Middle frontal gyrus (tissue), 1 donor: ENCODE results near the gene KLF14.
"Not testable (repeated sequence)": the region's sequence is repeated elsewhere in the genome, so short reads cannot be mapped to it uniquely, and the experiment has no call there.

Experiments
- DNase-seq: peaks from one replicate; pipeline ENCODE4 v3.0.0-alpha.2; 2015; ENCODE audit warnings: low spot score; ENCODE audit errors: extremely low spot score

KLF14 gene

DNA sequence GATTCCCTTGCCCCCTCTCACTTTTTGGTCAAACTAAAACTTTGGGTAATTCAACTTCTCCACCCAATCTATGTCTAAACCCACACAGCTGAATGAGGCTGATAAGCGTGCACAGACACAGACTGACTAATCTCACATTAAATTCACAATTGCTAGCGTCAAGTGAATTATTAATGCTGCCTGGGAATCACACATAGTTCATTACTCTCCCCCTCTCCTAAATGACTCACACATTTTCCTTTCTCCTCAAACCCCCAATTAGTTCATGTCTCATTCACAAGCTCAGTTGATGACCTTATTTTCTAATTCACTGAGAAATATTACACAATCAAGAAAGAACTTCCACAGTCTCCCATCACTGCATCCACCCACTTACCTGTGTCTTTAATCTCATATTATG is 14.5 kb downstream of the KLF14 start:
- DNase-seq = no peak

DNA sequence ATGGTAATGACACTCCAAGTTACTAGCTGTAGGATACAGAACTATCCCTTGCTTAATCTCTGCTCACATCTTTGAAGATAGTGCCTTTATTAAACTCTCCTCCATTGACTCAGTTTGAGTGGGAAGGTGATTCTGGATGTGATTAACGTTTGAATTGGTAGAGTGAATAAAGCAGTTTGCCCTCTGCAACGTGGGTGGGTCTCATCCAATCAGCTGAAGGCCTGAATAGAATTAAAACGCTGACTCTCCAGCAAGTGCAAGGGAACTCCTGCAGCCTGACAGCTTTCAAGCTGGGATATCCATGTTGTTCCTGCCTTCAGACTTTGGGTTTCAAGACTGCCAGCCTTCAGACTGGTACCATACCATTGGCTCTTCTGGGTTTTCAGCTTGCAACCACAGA is 21.6 kb downstream of the KLF14 start:
- no peak for DNase-seq

DNA sequence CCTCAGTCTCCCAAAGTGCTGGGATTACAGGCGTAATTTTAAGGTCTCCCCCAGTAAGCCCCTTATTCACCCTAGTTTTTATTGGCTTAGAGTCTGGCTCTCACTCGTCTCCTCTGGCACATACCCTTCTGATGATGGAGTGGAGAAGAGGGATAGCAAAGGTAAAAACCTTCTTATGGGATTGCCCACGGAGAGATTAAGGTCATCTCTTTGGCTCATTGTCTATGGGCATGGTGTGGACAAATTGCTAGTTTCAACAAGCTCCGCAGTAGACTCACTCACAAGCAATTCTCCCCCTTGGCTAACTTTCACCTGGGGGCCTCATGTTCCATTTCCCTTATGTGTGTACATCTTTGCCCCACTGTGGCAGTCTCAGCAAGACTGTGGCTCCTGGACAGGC is 25.2 kb downstream of the KLF14 start:
- no peak for DNase-seq

DNA sequence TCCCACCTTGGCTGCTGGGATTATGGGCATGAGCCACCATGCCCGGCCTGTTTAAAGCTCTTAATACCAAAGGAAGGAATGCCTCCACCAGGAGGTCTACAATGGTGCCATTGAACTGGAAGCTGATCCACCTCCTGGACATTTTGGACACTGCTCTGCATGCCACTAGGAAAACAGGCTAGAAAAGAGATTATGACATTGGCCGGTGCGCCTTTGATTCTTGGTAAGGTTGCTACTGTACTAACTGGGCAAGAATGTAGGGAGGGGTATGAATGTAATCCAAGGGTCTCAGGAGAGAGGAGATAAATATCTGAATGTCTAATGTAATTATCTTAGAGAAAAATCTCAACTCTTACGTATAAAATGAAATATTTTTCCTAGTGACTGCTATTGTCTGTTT is 26.0 kb downstream of the KLF14 start:
- DNase-seq = no peak

DNA sequence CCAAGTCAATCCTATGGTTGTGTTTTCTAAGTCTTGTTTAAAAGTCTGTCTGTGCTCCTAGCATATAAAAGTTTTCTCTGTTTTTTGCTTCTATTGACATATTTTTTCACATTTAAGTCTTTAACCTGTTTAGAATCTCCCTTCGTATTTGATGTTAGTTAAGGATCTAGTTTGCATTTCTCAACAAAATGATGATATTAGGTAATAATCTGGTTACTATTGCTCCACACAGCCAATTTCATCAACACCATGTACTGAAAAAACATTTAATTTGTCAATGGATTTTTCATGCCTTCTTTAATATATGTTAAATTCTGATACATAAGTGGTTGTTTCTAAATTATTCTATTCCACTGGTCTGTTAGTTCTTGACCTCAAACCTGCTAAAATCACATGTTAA is 30.2 kb downstream of the KLF14 start:
- no peak for DNase-seq

DNA sequence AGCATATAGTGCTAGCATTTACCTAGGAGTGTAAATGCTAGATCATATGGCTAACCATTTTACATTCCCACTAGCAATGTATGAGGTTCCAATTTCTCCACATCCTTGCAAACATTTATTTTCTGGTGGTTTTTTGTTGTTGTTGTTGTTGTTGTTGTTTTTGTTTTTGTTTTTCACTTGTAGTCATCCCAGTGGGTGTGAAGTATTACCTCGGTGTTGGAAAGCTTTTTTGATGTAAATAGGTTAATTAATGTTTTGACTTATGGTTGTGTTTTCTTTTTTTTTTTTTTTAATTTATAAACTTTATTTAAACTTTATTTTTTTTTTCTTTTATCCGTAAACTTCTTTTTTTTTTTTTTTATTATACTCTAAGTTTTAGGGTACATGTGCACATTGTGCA is 32.4 kb downstream of the KLF14 start:
- no peak for DNase-seq

DNA sequence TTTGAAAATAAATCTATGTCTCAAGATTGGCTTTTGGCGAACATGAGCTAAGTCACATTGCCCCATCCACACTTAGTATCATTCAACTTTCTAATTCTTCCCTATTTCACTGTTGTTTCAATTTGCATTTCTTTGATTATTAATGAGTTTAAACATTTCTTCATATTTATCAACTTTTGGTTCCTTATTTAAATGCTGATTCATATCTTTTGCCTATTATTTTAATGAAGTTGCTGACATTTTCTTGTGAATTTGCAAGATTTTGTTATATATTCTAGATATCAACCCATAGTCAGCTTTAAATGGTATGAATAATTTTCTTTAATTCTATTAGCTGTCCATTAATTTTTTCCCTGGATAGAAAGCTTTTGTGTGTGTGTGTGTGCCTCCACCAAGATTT is 33.2 kb downstream of the KLF14 start:
- no peak for DNase-seq

DNA sequence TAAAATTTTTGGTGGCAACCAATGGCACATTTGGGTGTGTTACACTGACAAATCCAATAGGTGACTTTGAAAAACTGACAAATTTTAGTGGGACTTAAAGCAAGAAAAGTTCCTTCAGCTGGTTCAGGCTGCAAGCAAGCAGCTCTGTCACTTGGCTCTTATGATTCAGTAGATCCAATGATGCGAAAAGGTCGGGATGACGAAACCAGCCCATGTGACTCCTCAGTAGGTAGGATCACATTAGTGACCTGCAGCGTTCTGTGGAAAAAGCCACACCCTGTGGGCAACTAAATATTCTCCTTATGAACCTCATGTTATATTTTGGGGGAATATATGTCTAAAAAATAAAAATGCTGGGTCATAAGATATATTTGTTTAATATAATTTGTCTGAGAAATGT is 34.3 kb downstream of the KLF14 start:
- DNase-seq = no peak

DNA sequence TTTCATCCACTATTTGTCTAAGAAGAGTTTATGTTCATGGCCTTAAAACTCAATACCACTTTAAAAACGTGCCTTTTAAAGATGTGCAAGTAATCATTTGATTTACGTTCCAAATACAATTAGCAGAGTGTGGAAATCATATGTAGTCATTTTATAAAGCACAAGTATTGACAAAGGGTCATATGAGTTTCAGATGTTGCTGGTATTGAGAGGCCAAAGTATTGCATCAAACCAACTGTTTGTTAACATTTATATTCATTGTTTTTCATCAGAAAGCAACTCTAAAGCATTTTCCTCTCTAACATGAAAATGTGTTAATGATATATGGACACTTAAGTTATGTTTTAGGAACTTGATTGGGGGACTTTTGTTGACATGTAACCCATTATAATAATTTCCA is 36.2 kb downstream of the KLF14 start:
- no peak for DNase-seq

DNA sequence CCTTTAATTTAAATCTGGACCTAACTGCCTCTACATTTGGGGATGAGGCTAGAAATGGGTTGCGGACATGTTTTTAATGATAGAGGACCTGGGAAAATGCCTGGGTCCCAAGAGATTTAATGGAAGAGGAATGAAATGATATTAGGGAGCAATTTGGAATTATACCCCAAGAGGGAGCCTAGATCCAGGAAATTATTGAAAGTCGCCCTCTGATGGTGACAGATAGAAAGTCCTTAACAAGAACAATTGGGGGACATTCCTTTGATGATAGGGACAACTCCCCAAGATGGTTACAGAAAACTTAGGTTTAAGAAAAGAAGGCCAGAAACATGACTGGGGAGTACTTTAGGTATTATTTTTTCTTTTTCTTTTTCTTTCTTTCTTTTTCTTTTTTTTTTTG is 38.2 kb downstream of the KLF14 start:
- DNase-seq = no peak

DNA sequence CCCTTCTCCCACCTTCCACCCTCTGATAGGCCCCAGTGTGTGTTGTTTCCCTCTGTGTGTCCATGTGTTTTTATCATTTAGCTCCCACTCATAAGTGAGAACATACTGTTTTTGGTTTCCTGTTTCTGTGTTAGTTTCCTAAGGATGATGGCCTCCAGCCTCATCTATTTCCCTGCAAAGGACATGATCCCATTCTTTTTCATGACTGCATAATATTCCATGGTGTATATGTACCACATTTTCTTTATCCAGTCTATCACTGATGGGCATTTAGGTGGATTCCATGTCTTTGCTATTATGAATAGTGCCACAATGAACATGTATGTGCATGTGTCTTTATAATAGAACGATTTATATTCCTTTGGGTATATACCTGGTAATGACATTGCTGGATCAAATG is 41.6 kb downstream of the KLF14 start:
- DNase-seq = not testable (repeated sequence)

DNA sequence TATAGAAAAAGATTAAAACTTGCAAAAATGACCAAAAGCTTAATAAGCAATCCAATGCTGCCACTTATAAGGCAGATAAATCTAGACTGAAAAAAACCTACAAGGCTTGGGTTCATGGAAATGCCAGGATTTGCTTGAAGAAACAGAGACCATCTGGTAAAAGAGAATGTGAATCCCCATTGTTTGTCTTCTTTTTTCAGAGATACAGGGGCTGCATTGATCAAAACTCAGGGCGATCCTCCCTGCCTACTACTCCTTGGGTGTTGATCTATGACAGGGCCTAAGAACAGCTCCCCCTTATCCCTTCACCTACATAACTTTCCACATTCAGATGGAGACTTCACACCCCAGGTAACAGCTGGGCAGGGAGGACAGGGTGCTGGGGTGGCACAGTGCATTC is 44.3 kb downstream of the KLF14 start:
- DNase-seq = no peak

DNA sequence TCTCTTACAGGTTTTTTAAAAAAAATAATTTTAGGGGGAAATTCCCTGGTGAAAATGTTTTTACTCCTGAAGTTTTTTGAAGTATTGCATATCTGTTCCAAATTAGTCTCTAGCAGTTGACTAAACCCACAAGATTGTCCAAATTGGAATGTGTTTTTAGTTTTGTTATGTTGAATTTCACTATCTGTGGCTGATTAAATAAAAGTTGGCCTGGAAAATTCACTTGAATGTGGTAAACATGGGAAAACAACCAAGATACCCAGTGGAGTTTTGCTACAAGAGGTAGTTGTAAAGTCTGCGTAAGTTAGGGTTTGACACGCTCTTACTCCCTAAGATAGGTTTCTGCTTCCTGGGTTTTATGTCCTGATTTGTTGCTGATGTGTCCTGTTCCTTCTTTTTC is 51.0 kb downstream of the KLF14 start:
- no peak for DNase-seq
